Fibroblast of mammary gland (primary cell): ENCODE measurements around the gene C7orf57.
A peak's percentile ranks its signal among the peaks of the same experiment; 100 is the strongest.

Source experiments
- DNase-seq: peaks from one replicate; pipeline ENCODE4 v3.0.0-alpha.2; 2010; ENCODE audit warnings: low read depth
- H3K4me3 ChIP-seq: 2 replicates; pipeline ENCODE4 v1.5.1; 2011; ENCODE audit warnings: low read depth, mild to moderate bottlenecking, low read length, moderate library complexity; ENCODE audit not compliant: control insufficient read depth
- TF ChIP-seq, protein P1 (sequence below): conservative IDR thresholded peaks from 2 replicates; pipeline ENCODE4 v1.5.1; 2011; ENCODE audit warnings: low read depth, low read length, inconsistent platforms; ENCODE audit not compliant: control insufficient read depth, insufficient read depth

C7orf57 gene

GRCh38 chr7:48083114-48083830 is 47.9 kb downstream of the C7orf57 start:
- H3K4me3 ChIP-seq = no peak overlapping the region
- TF ChIP-seq, protein P1, sequence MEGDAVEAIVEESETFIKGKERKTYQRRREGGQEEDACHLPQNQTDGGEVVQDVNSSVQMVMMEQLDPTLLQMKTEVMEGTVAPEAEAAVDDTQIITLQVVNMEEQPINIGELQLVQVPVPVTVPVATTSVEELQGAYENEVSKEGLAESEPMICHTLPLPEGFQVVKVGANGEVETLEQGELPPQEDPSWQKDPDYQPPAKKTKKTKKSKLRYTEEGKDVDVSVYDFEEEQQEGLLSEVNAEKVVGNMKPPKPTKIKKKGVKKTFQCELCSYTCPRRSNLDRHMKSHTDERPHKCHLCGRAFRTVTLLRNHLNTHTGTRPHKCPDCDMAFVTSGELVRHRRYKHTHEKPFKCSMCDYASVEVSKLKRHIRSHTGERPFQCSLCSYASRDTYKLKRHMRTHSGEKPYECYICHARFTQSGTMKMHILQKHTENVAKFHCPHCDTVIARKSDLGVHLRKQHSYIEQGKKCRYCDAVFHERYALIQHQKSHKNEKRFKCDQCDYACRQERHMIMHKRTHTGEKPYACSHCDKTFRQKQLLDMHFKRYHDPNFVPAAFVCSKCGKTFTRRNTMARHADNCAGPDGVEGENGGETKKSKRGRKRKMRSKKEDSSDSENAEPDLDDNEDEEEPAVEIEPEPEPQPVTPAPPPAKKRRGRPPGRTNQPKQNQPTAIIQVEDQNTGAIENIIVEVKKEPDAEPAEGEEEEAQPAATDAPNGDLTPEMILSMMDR = no peak
- peak; percentile 74 for DNase-seq

- DNase-seq = peak; percentile 99
- TF ChIP-seq, protein P1 = no peak
- H3K4me3 ChIP-seq = no peak overlapping the region
Observed at GRCh38 chr7:48084727-48085432, 49.5 kb downstream of the C7orf57 start.

GRCh38 chr7:48085433-48085791 is 50.1 kb downstream of the C7orf57 start:
- TF ChIP-seq, protein P1 = no peak
- H3K4me3 ChIP-seq = no peak overlapping the region
- no peak for DNase-seq

DNA sequence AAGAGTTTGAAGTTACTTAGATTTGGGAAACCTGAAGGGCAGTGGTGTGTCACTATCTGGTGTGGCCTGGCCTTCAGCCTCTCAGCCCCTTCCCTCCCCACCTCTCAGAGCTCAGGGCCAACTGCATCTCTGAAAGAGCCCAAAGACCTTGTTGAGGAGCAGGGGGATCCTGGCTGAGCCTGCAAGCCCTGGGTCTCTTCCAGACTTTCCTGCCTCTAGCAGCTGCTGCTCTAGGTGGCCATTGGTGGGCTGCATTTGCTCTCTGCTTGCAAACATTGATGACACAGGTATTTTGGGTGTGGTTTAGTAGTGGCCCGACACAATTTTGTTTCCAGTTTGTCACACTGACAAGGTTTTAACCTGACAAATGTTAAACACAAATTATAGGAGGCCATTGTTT is 50.6 kb downstream of the C7orf57 start:
- TF ChIP-seq, protein P1 = no peak
- no peak overlapping the region for H3K4me3 ChIP-seq
- no peak for DNase-seq

DNA sequence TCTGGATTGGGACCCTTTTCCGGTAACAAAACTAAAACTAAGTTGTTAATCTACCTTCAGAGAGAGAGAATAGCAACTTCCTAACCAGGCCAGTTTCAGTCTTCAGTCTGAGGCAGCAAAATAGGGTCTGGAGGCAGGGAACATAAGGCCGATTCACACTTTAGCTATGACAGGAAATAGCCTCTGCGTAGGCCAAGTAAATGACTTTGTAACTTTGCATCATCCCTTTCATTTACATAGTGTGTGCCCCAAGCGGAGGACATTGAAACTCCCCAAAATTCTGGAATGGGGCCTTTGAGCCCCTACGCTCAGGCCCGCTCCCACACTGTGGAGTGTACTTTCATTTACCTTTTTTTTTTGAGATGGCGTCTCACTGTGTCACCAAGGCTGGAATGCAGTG is 52.0 kb downstream of the C7orf57 start:
- DNase-seq = peak; percentile 83
- no peak overlapping the region for H3K4me3 ChIP-seq
- TF ChIP-seq, protein P1 = no peak

GRCh38 chr7:48088559-48089045 is 53.3 kb downstream of the C7orf57 start:
- H3K4me3 ChIP-seq = peak overlapping the region; percentile 47
- TF ChIP-seq, protein P1 = no peak
- DNase-seq = peak; percentile 97
